UCSD-AML1 (cell line): ENCODE measurements around the gene FAF1.

Experiments used
- DNase-seq: peaks from one replicate; lab custom pipeline; 2025; ENCODE audit not compliant: unreplicated experiment; lab: John Stamatoyannopoulos, UW

The FAF1 gene

GRCh38 chr1:50710099-50710498 is 250.0 kb downstream of the FAF1 start:
- DNase-seq, result no peak

GRCh38 chr1:50707824-50708223 is 252.2 kb downstream of the FAF1 start:
- DNase-seq, result no peak

GRCh38 chr1:50705699-50706098 is 254.4 kb downstream of the FAF1 start:
- no peak for DNase-seq

GRCh38 chr1:50705041-50705440 is 255.0 kb downstream of the FAF1 start:
- no peak for DNase-seq

- DNase-seq, result no peak
Measured at GRCh38 chr1:50704126-50704525, 255.9 kb downstream of the FAF1 start.

- DNase-seq, result no peak
Measured at GRCh38 chr1:50703240-50703639, 256.8 kb downstream of the FAF1 start.

- DNase-seq, result no peak
Measured at GRCh38 chr1:50702395-50702794, 257.7 kb downstream of the FAF1 start.

GRCh38 chr1:50701706-50702317 is 258.3 kb downstream of the FAF1 start:
- DNase-seq, result no peak

- no peak for DNase-seq
Measured at GRCh38 chr1:50700621-50701020, 259.4 kb downstream of the FAF1 start.

- no peak for DNase-seq
Measured at GRCh38 chr1:50700214-50700613, 259.9 kb downstream of the FAF1 start.

GRCh38 chr1:50699795-50700194 is 260.3 kb downstream of the FAF1 start:
- DNase-seq, result no peak

GRCh38 chr1:50697440-50698421 is 262.3 kb downstream of the FAF1 start:
- no peak for DNase-seq

GRCh38 chr1:50693829-50694228 is 266.2 kb downstream of the FAF1 start:
- DNase-seq, result no peak

GRCh38 chr1:50684185-50684584 is 275.9 kb downstream of the FAF1 start:
- no peak for DNase-seq

GRCh38 chr1:50681931-50682330 is 278.1 kb downstream of the FAF1 start:
- DNase-seq, result no peak

GRCh38 chr1:50667710-50668356 is 292.2 kb downstream of the FAF1 start:
- DNase-seq, result no peak

- no peak for DNase-seq
Measured at GRCh38 chr1:50667272-50667671, 292.8 kb downstream of the FAF1 start.

- DNase-seq, result no peak
Measured at GRCh38 chr1:50666849-50667248, 293.2 kb downstream of the FAF1 start.

- DNase-seq, result no peak
Measured at GRCh38 chr1:50665413-50665812, 294.7 kb downstream of the FAF1 start.

- DNase-seq, result no peak
Measured at GRCh38 chr1:50661626-50662025, 298.4 kb downstream of the FAF1 start.

- DNase-seq, result no peak
Measured at GRCh38 chr1:50659107-50659662, 300.9 kb downstream of the FAF1 start.
